ENCODE data around the gene LMO1.

- TF ChIP-seq CTCF (IDR thresholded peaks at IDR 0.05 in 2 of 3, conservative IDR thresholded peaks at IDR 0.05 in 1 of 3; ENCODE audit: control insufficient read depth in 2 of 3, extremely low read depth in 1 of 3, insufficient read depth in 1 of 3, low read depth in 3 of 3, low read length in 3 of 3) (no peak), SRF (IDR thresholded peaks at IDR 0.05; ENCODE audit: low read depth in 2 of 2, low read length in 2 of 2) (no peak), RAD21 (IDR thresholded peaks at IDR 0.05; ENCODE audit: insufficient read depth, low read depth, low read length) (no peak), ZNF24 (IDR thresholded peaks at IDR 0.05) (no peak), CREB1 (IDR thresholded peaks at IDR 0.05; ENCODE audit: low read depth) (no peak), NFIC (IDR thresholded peaks at IDR 0.05; ENCODE audit: low read depth, low read length) (no peak), ATF3 (IDR thresholded peaks at IDR 0.05; ENCODE audit: borderline replicate concordance, extremely low read depth, low read depth, low read length) (no peak), MEF2A (IDR thresholded peaks at IDR 0.05; ENCODE audit: insufficient read depth, low read depth, low read length) (no peak), E2F4 (IDR thresholded peaks at IDR 0.05; ENCODE audit: low read depth, low read length) (no peak), ATF2 (IDR thresholded peaks at IDR 0.05; ENCODE audit: low read length) (no peak), ELK1 (IDR thresholded peaks at IDR 0.05; ENCODE audit: low read depth, low read length) (no peak), POLR2A (IDR thresholded peaks at IDR 0.05; ENCODE audit: low read depth, low read length) (no peak), ETV6 (conservative IDR thresholded peaks at IDR 0.05 in 1 of 2, IDR thresholded peaks at IDR 0.05 in 1 of 2; ENCODE audit: borderline replicate concordance in 1 of 2, low read depth in 1 of 2) (no peak), USF1 (IDR thresholded peaks at IDR 0.05; ENCODE audit: borderline replicate concordance, extremely low read length, insufficient read depth, low read depth, low read length) (no peak)
These were observed 68.7 kb downstream of the LMO1 start for GRCh38 chr11:8194956-8195355.

All from GM12878 (cell line).